NCI-H1930 (cell line): ENCODE results near the gene MACIR.

Source experiments
- DNase-seq, 2 experiments: peaks; one replicate each; lab custom pipeline; 2025; lab: John Stamatoyannopoulos, UW

MACIR gene

DNA sequence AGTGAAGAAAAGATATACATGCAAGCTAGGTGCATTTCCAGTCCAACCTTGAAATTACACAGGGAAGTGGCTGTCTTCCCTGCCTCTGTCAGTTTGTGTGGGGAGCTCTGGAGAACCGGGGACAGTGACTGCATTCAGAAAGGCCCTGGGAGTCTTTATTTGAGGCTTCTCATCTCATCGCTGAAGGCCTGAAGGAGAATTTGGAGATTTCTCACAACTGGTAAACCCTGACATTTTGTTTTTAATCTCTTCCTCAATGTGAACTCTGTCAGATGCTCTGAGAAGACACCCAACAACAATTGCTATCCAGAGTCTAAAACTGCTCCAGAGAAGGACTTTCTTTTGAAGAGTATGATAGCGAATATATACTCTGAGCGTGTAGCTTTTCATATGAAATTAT, 33.0 kb downstream of the MACIR start:
- no peak for DNase-seq

DNA sequence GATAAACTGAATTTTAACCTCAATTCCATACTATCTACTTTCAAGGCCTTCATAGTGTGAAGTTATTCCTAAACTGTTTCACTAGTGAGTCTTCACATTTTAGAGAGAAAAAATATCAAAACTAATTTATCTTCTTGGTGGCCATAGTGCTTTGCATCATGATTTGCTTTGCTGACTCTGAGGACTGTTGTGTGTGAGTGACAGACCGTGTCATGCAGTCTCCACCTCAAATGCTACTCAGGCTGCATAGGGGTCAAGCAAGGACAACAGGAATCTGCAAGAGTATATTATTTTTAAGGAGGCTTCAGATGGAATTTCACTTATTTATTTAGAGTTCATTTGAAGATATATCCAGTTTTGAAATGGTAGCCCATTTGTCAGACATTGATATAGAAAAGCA, 34.5 kb downstream of the MACIR start:
- no peak for DNase-seq

DNA sequence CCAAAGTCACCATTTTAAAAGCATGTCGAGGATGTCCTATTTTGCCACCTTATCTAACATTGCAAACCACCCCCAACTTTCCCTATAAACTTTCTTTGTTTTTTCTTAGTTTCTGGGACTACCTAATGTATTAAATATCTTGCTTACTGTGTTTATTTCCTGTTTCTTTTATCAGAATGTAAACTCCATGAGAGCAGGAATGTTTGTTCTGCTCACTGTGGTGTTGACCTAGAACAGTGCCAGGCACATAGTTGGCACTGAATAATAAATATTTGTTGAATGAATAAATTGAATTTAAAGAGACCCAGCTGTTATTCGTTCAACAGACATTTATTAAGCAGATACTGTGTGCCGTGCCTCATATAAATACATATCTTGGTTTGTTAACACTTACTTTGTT, 35.2 kb downstream of the MACIR start:
- DNase-seq, result no peak

- DNase-seq, result no peak
Measured at GRCh38 chr5:103294906-103295305, 36.3 kb downstream of the MACIR start.

DNA sequence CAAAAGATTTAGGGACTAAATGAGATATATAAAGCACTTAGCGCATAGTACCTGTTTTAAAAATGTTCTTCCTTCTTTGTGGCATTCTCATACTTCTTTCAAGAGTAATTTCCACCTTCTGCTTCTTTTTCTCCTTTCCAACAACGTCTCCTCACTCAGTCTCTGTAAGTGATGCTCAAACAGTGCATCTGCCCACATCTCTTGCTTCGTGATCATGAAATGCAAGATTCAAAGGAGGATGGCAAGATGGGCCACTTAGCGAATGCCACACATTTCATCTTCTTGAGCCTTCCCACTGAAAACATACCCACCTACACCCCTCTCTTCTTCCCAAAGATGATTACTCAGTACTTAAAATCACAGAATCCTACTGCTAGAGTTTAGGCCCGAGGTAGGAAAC, 36.9 kb downstream of the MACIR start:
- DNase-seq, result no peak

GRCh38 chr5:103295871-103296270, 37.3 kb downstream of the MACIR start:
- DNase-seq, result no peak

DNA sequence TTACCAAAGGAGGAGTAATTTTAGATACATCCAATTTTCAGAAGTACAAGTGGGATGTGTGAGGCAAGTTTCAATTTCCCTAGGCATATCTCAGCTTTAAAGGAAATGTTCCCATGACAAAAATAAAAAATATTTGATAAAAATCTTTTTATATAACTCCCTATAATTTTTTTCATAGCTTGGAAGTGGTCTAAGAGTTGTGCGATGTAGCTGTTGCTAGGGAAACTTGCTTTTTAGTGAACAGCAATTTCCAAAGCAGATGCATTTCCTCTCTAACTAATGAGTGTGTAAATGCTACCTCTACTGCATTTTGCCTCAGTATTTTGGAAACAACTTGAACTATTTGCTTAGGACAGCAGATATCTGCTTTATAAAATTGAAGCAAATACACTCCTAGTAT, 39.6 kb downstream of the MACIR start:
- DNase-seq, result no peak

GRCh38 chr5:103298607-103299188, 40.1 kb downstream of the MACIR start:
- DNase-seq, result no peak

GRCh38 chr5:103305809-103306208, 47.2 kb downstream of the MACIR start:
- DNase-seq, result no peak

DNA sequence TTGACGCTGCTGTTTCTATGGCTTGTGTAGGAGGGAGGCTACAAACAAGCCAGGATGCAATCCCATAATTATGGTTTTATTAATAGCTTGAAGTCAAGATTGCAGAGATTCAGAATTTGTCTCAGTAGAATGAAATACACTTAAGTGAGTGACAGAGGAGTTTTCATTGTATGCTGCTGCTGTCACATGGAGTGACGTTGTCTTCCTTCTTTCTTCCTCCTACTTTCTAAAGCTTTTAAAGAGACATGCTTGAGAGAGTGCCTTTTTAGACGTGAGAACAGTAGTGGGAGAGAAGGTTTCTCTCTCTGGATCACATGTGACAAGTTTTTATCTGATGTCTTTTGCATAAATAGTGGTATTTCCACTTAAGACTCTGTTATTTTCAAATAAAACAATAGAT, 48.9 kb downstream of the MACIR start:
- DNase-seq, result no peak

- no peak for DNase-seq
Measured at GRCh38 chr5:103308774-103309173, 50.2 kb downstream of the MACIR start.

DNA sequence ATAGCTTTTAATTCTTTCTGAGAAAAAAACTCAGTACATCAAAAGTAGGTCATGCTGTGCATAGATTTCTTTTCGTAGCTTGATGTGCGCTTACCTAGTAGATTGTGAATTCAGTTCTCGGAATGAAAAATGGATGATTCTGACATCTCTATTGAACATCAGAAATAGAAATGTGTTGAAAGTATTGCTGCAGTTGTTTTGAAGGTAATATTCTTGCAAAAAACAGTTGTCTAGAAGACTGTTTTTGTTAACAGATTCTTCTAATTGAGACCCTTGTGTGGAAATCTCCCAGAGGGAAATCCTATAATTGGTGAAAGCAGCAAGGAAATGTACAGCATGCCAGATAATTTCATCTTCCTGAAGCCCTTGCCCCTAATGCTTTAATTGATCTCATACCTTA, 54.5 kb downstream of the MACIR start:
- no peak for DNase-seq

DNA sequence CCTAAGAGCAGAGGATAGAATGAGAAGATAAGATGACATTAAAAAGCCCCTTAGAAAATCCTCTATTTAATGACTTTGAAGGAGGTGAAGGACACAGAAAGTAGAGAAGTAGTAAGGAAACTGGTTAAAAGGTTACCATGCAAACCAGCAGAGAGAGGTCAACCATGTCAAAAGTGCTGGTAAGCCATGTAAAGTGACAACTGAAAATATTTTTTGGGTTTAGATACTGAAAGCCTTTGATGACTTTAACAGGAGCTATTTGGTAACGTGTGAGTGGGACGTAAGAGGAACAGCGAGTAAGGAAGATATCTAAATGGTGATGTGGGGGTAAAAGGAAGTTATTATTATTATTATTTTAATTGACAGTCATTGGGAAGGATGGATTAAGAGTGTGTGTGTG, 56.9 kb downstream of the MACIR start:
- no peak for DNase-seq

DNA sequence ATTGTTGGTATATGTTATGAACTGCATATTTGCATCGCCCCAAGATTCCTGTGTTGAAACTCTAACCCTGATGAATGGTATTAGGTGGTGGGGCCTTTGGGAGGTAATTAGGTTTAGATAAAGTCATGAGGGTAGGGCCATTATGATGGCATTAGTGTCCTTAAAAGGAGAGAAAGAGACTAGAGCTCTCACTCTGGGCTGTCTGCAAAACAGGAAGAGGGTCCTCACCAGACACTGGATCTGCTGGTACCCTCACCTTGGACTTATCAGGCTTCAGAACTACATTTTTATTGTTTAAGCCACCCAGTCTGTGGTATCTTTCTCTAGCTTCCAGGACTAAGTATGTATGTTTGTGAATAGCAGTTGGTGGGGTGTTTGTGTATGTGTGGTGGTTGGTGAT, 68.9 kb downstream of the MACIR start:
- no peak for DNase-seq

DNA sequence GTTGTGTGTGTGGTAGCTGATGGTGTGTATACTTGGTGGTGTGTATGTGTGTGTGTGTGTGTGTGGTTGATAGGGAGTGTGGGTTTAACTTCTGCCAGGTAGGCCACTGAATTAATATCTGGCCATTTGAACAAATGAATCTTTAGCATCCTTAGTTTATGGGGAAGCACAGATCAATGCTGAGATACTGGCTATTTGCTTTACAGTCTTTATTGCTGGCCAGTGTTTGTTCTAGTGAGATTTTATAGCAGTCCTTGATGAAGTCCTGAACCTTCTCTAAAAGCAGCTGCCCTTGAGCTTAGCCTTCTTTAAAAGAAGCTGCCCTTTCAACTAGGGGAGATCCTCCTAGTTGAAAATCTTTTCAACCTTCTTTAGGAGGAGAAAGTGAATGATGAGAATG, 69.3 kb downstream of the MACIR start:
- DNase-seq, result no peak
